ENCODE results near the gene HJV. TPM values are rescaled to one million over a fixed set of nuclear protein-coding genes. Genes with fewer than 3 reads are reported as not detected.
A peak's percentile ranks its signal among the peaks of the same experiment; 100 is the strongest.

HJV gene
- total and polyA plus RNA-seq, 2 of the 4 experiments (the other 2 are of a cell fraction) = not detected

- Histone ChIP-seq H3K4me1 (ENCODE audit: control insufficient read depth, insufficient read depth, low read length) (peaks cover 16% of the 10 kb centered on the region), H3K4ac (ENCODE audit: low read depth, low read length) (peak overlapping the region; percentile 100), H2AK9ac (replicated peaks; ENCODE audit: low read depth, low read length, poor library complexity) (peak overlapping the region; percentile 99), H3K18ac (ENCODE audit: low read depth, low read length) (peak overlapping the region; percentile 92), H2AK5ac (ENCODE audit: low read depth, low read length) (peak overlapping the region; percentile 99), H4K5ac (ENCODE audit: low read depth, low read length) (peak overlapping the region; percentile 93), H2BK15ac (ENCODE audit: low read depth, low read length) (peak overlapping the region; percentile 97), H3K9me1 (ENCODE audit: insufficient read depth, low read length) (peaks cover 10% of the 10 kb centered on the region), H3K36me3 (ENCODE audit: control insufficient read depth, insufficient read depth, low read length) (no peaks in the 10 kb centered on the region), H3K23ac (ENCODE audit: low read depth, low read length) (peak overlapping the region; percentile 100), H2BK120ac (ENCODE audit: low read depth, low read length) (peak overlapping the region; percentile 98), H3K27ac (ENCODE audit: insufficient read depth, low read length) (peak overlapping the region; percentile 87), H3K79me1 (ENCODE audit: low read depth in 1 of 2, low read length in 2 of 2) (peaks cover 0 to 12% of the 10 kb centered on the region in 2 experiments; a peak in 3 of 4 replicates), H2BK5ac (ENCODE audit: low read depth, low read length, poor library complexity, severe bottlenecking) (peak overlapping the region; percentile 99), H4K20me1 (ENCODE audit: insufficient read depth, low read length) (no peaks in the 10 kb centered on the region), H3K56ac (ENCODE audit: extremely low read depth, insufficient read depth, low read length) (peak overlapping the region; percentile 99), H2AFZ (replicated peaks; ENCODE audit: low read length, poor library complexity) (peak overlapping the region; percentile 85), H3K9me3 (ENCODE audit: control insufficient read depth, insufficient read depth, low read length) (no peaks in the 10 kb centered on the region), H3K4me3 (ENCODE audit: insufficient read depth, low read depth, low read length) (peak overlapping the region; percentile 12; the same call in 1 of the 2 replicates), H4K8ac (ENCODE audit: low read depth in 2 of 2, low read length in 2 of 2) (peak overlapping the region; percentile 88 to 100), H3K14ac (replicated peaks; ENCODE audit: low read depth, low read length) (peak overlapping the region; percentile 100), H3K9ac (ENCODE audit: low read depth, low read length) (peak overlapping the region; percentile 86), H3K4me2 (ENCODE audit: low read depth, low read length) (peak overlapping the region; percentile 79), H4K91ac (ENCODE audit: insufficient read depth, low read depth, low read length) (peak overlapping the region; percentile 100), H3K27me3 (ENCODE audit: control insufficient read depth, insufficient read depth, low read length) (no peaks in the 10 kb centered on the region), H2BK20ac (ENCODE audit: low read depth, low read length) (peak overlapping the region; percentile 93)
- 0% methylated on average over 1 of the region's 9 CpGs; no CpG with 5 or more reads in 1 of the 2 experiments for WGBS, 2 experiments (ENCODE audit: extremely low coverage in 2 of 2, insufficient read length in 1 of 2)
- in situ Hi-C loops (cut with MboI; ENCODE audit: low sequenced_read_pairs) (no loop called here), intact Hi-C loops (cut with micrococcal nuclease) (loop anchor here (1.0 kb wide), 1 partner anchor 16 kb away; no protein-coding TSS in a partner anchor), dilution Hi-C loops (cut with HindIII; ENCODE audit: low sequenced_read_pairs, unreplicated experiment) (no loop called here)
- BruUV-seq (replicated peaks) = no TSS peak
- CTCF ChIA-PET = interaction anchor here (0.6 to 3.4 kb wide), 8 partner anchors 13 to 134 kb away, joined by 3 to 29 read pairs (median 4); partner anchors contain the start of genes ANKRD34A, NUDT17, POLR3GL and RBM8A
- POLR2A ChIA-PET (ENCODE audit: unreplicated experiment) = interaction anchor here (0.5 to 2.4 kb wide), 9 partner anchors 9 to 53 kb away, joined by 3 to 11 read pairs (median 3); partner anchors contain the start of genes RBM8A and TXNIP
- peak; percentile 100 for DNase-seq
- peak; percentile 94 for ATAC-seq (ENCODE audit: low read depth)
- peak; percentile 0; the same call in 1 of the 2 replicates for TF ChIP-seq SMC3 (IDR thresholded peaks at IDR 0.05; ENCODE audit: low read depth, low read length)
- no peak for TF ChIP-seq MAFK (IDR thresholded peaks at IDR 0.05; ENCODE audit: low read depth, low read length)
- TF ChIP-seq RAD21 (IDR thresholded peaks at IDR 0.05; ENCODE audit: low read length) = no peak
- 0 out of 2 replicates have a peak, but pooled peaks have one; percentile 9 for TF ChIP-seq USF2 (IDR thresholded peaks at IDR 0.05; ENCODE audit: low read depth, low read length)
- TF ChIP-seq CHD1 (IDR thresholded peaks at IDR 0.05; ENCODE audit: low read depth, low read length) = no peak; the same call in 1 of the 2 replicates
- TF ChIP-seq RCOR1 (IDR thresholded peaks at IDR 0.05; ENCODE audit: insufficient replicate concordance, low read length) = peak; percentile 33
- 0 out of 2 replicates have a peak, but pooled peaks have one; percentile 27 for TF ChIP-seq CEBPB (IDR thresholded peaks at IDR 0.05; ENCODE audit: low read depth, low read length)
- TF ChIP-seq MAZ (IDR thresholded peaks at IDR 0.05; ENCODE audit: borderline replicate concordance, low read depth, low read length) = peak; percentile 96
- no peak for TF ChIP-seq ELK1 (IDR thresholded peaks at IDR 0.05; ENCODE audit: borderline replicate concordance, low read depth, low read length)
- 0 out of 2 replicates have a peak, but pooled peaks have one; percentile 43 for TF ChIP-seq FOS (IDR thresholded peaks at IDR 0.05; ENCODE audit: low read depth, low read length)
- TF ChIP-seq BHLHE40 (IDR thresholded peaks at IDR 0.05; ENCODE audit: low read depth, low read length) = peak; percentile 98
- no peak for TF ChIP-seq NFE2L2 (IDR thresholded peaks at IDR 0.05; ENCODE audit: low read depth, low read length)
These were observed 42.4 kb downstream of the HJV start for GRCh38 chr1:145978854-145979745.

Measured in IMR-90 (cell line).